ENCODE measurements around the gene SLC49A3.

DNA sequence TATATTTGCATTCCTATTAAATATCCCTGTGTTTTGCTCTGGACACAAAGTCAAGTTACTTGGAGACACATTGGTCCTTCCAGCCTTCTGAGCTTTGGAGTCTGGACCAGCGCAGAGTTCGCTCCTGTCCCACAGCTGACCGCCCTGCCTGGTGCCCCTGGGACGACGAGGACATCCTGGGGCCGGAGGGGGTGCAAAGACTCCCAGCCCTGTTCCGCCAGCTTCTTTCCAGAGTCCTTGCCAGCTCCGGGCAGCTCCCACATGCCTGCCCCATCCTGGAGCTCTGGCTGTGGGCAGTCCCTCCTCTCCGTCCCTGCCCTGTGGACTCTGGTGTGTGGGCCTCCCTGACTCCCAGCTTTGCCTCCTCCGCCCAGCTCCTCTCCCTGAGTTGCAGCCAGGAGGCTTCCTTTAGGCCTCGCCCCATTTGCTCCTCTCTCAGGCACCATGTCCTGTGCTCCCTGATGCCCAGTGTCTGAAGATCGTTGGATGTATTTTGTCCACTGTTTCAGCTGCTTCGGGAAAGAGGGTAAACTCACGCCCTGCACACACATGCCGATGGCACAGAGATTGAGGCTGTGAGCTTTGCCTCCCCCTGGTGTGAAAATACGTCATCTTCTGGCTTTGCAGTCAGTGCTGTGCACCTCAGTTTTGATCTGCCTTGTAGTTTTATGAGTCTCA, 11.8 kb upstream of the SLC49A3 start:
- TF ChIP-seq, protein P1, sequence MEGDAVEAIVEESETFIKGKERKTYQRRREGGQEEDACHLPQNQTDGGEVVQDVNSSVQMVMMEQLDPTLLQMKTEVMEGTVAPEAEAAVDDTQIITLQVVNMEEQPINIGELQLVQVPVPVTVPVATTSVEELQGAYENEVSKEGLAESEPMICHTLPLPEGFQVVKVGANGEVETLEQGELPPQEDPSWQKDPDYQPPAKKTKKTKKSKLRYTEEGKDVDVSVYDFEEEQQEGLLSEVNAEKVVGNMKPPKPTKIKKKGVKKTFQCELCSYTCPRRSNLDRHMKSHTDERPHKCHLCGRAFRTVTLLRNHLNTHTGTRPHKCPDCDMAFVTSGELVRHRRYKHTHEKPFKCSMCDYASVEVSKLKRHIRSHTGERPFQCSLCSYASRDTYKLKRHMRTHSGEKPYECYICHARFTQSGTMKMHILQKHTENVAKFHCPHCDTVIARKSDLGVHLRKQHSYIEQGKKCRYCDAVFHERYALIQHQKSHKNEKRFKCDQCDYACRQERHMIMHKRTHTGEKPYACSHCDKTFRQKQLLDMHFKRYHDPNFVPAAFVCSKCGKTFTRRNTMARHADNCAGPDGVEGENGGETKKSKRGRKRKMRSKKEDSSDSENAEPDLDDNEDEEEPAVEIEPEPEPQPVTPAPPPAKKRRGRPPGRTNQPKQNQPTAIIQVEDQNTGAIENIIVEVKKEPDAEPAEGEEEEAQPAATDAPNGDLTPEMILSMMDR (IDR thresholded peaks at IDR 0.05; ENCODE audit: insufficient read depth, low read length, poor library complexity, severe bottlenecking), result no peak
- no peak for TF ChIP-seq EZH2phosphoT487 (conservative IDR thresholded peaks at IDR 0.05; ENCODE audit: low read length)
